Neural crest cell (in vitro differentiated cells): ENCODE measurements around the gene L3MBTL3. TPM values are rescaled to one million over a fixed set of nuclear protein-coding genes. Genes with fewer than 3 reads are reported as not detected.

ENCODE experiments used
- DNase-seq: peaks from one replicate; pipeline ENCODE4 v3.0.0; 2021; ENCODE audit warnings: low read depth, mixed read lengths, low spot score
- H3K27ac Mint-ChIP-seq: one replicate; pipeline ENCODE4 v1.8.0; 2021; ENCODE audit warnings: mild to moderate bottlenecking, mixed read lengths; ENCODE audit not compliant: unreplicated experiment
- H3K27me3 Mint-ChIP-seq: 2 replicates; pipeline ENCODE4 v1.8.0; 2021; ENCODE audit warnings: low read depth, mild to moderate bottlenecking, mixed read lengths
- H3K36me3 Mint-ChIP-seq: 2 replicates; pipeline ENCODE4 v1.8.0; 2021; ENCODE audit warnings: low read depth, mild to moderate bottlenecking, mixed read lengths
- H3K4me1 Mint-ChIP-seq: 2 replicates; pipeline ENCODE4 v1.8.0; 2021; ENCODE audit warnings: mixed read lengths
- H3K4me3 Mint-ChIP-seq: one replicate; pipeline ENCODE4 v1.8.0; 2021; ENCODE audit warnings: mild to moderate bottlenecking, mixed read lengths
- H3K9me3 Mint-ChIP-seq: 2 replicates; pipeline ENCODE4 v1.8.0; 2021; ENCODE audit warnings: mixed read lengths
- CTCF ChIP-seq: fragments of 200-600 bp; sonication (generic); conservative IDR thresholded peaks from 2 replicates; pipeline ENCODE4 v1.5.0; 2021; ENCODE audit warnings: antibody characterized with exemption, mild to moderate bottlenecking
- total RNA-seq: library from RNA; stranded (reverse); gene quantifications from 2 replicates; pipeline ENCODE4 v1.2.1, GENCODE V29; 2021

The L3MBTL3 gene
- total RNA-seq, 1 donor from 2014 or later: 22.8 TPM

- DNase-seq: no peak
- H3K4me1 Mint-ChIP-seq: peaks cover 16% of the 10 kb centered on the region
- no peaks in the 10 kb centered on the region for H3K27me3 Mint-ChIP-seq
- TF ChIP-seq CTCF: no peak
- H3K4me3 Mint-ChIP-seq: no peak overlapping the region
- peaks cover 25% of the 10 kb centered on the region for H3K36me3 Mint-ChIP-seq
- H3K27ac Mint-ChIP-seq: no peak overlapping the region
- no peaks in the 10 kb centered on the region for H3K9me3 Mint-ChIP-seq
Measured at GRCh38 chr6:130136798-130137197, 118.4 kb downstream of the L3MBTL3 start.

- Mint-ChIP-seq H3K4me3 (no peak overlapping the region), H3K27me3 (no peaks in the 10 kb centered on the region), H3K36me3 (peaks cover 28% of the 10 kb centered on the region), H3K9me3 (no peaks in the 10 kb centered on the region), H3K4me1 (peaks cover 5% of the 10 kb centered on the region), H3K27ac (no peak overlapping the region)
- DNase-seq: no peak
- no peak for TF ChIP-seq CTCF
Measured at GRCh38 chr6:130138116-130138908, 119.9 kb downstream of the L3MBTL3 start.

- H3K27me3 Mint-ChIP-seq: no peaks in the 10 kb centered on the region
- H3K27ac Mint-ChIP-seq: no peak overlapping the region
- peaks cover 28% of the 10 kb centered on the region for H3K36me3 Mint-ChIP-seq
- no peak overlapping the region for H3K4me3 Mint-ChIP-seq
- no peak for DNase-seq
- H3K9me3 Mint-ChIP-seq: no peaks in the 10 kb centered on the region
- no peak for TF ChIP-seq CTCF
- H3K4me1 Mint-ChIP-seq: peaks cover 5% of the 10 kb centered on the region
Measured at GRCh38 chr6:130138909-130139242, 120.5 kb downstream of the L3MBTL3 start.

- TF ChIP-seq CTCF: no peak
- Mint-ChIP-seq H3K27me3 (no peaks in the 10 kb centered on the region), H3K27ac (no peak overlapping the region), H3K36me3 (peaks cover 28% of the 10 kb centered on the region), H3K4me3 (no peak overlapping the region), H3K4me1 (peaks cover 5% of the 10 kb centered on the region), H3K9me3 (no peaks in the 10 kb centered on the region)
- DNase-seq: no peak
Measured at GRCh38 chr6:130140084-130140483, 121.7 kb downstream of the L3MBTL3 start.

GRCh38 chr6:130143709-130144108, 125.3 kb downstream of the L3MBTL3 start:
- TF ChIP-seq CTCF: no peak
- Mint-ChIP-seq H3K4me3 (no peak overlapping the region), H3K9me3 (no peaks in the 10 kb centered on the region), H3K4me1 (no peaks in the 10 kb centered on the region), H3K36me3 (peaks cover 14% of the 10 kb centered on the region), H3K27me3 (no peaks in the 10 kb centered on the region), H3K27ac (no peak overlapping the region)
- no peak for DNase-seq
